C4-2B (cell line): ENCODE data around the gene CYP4F3.
"Not testable (repeated sequence)": the region's sequence is repeated elsewhere in the genome, so short reads cannot be mapped to it uniquely, and the experiment has no call there.

Experiments
- H3K27ac ChIP-seq: fragments of 450-650 bp; 2 replicates; pipeline ENCODE4 v1.5.1; 2017
- ZFX ChIP-seq: fragments of 450-650 bp; IDR thresholded peaks from 2 replicates; pipeline ENCODE4 v1.6.1; 2017
- TF ChIP-seq, protein P1 (sequence below): fragments of 450-650 bp; conservative IDR thresholded peaks from 2 replicates; pipeline ENCODE4 v1.5.1; 2017; ENCODE audit warnings: mild to moderate bottlenecking

CYP4F3 gene

DNA sequence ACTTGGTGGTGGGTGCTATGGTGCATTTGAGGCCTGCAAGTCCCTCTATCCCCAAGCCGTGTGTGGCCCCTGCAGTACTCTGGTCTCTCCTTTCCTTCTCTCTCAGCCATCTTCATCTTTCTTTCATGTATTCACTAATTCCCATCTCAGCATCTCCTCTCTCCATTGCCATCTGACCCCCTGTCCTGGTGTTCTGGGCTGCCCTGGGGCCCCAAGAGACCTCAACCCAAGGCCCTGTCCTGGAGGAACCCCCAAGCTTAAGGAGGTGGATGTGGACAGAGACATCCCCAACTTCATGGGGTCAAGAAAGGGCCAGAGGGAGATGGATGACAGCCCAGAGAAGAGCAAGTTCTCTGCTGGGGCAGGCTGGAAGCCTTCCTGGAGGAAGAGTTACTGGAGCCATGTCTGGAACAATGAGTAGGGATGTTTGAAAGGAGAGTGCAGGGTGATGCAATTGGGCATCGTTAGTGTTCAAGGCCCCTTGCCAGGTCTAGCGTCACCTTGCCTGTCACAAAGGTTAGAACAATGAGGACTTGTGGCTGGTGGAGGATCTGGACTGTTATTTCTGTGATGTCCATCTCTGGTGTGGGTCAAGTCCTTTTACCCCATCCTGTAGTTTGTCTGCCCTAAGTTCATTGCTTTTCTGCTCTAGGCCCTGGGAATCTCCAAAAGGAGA is 3.5 kb downstream of the CYP4F3 start:
- no peak overlapping the region for H3K27ac ChIP-seq
- no peak for TF ChIP-seq ZFX
- TF ChIP-seq, protein P1, sequence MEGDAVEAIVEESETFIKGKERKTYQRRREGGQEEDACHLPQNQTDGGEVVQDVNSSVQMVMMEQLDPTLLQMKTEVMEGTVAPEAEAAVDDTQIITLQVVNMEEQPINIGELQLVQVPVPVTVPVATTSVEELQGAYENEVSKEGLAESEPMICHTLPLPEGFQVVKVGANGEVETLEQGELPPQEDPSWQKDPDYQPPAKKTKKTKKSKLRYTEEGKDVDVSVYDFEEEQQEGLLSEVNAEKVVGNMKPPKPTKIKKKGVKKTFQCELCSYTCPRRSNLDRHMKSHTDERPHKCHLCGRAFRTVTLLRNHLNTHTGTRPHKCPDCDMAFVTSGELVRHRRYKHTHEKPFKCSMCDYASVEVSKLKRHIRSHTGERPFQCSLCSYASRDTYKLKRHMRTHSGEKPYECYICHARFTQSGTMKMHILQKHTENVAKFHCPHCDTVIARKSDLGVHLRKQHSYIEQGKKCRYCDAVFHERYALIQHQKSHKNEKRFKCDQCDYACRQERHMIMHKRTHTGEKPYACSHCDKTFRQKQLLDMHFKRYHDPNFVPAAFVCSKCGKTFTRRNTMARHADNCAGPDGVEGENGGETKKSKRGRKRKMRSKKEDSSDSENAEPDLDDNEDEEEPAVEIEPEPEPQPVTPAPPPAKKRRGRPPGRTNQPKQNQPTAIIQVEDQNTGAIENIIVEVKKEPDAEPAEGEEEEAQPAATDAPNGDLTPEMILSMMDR, result no peak

DNA sequence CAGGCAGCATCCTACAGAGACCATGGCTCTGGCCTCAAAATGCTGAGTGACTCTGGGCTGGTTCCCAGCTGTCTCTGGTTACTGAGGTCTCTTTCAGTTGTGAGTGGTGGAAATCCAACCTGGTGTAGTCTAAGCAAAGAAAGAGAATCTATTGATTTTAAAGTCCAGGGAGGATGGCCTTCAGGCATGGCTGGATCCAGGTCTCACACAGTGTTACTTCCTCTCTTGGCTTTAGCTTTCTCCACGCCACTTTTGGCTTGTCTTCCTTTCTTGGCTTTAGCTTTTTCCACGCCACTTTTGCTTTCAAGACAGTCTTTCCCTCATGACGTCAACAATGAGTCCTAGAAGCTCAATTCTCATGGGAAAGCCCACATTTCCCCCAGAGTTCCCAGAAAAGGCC is 4.1 kb downstream of the CYP4F3 start:
- TF ChIP-seq, protein P1, result no peak
- no peak for TF ChIP-seq ZFX
- H3K27ac ChIP-seq, result no peak overlapping the region

DNA sequence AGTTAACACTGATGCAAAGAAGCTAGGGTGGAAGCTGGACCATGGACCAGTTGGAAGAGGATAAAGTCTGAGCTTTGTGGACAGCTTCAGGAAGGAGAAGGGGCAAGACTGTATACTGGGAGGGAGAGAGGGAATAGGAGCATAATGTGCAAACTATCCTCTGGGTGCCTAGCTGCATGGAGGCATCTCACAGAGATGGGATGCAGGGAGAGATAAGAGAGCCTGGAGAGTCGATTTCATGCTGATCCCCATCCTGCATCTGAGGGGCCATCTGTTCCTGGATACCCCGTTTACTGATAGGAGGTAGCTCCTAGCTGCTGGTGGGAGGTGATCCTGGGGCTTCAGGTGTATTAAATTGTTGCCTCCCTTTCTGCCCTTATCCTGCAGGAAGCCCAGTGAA is 8.8 kb downstream of the CYP4F3 start:
- TF ChIP-seq ZFX, result no peak
- TF ChIP-seq, protein P1, result no peak
- no peak overlapping the region for H3K27ac ChIP-seq

DNA sequence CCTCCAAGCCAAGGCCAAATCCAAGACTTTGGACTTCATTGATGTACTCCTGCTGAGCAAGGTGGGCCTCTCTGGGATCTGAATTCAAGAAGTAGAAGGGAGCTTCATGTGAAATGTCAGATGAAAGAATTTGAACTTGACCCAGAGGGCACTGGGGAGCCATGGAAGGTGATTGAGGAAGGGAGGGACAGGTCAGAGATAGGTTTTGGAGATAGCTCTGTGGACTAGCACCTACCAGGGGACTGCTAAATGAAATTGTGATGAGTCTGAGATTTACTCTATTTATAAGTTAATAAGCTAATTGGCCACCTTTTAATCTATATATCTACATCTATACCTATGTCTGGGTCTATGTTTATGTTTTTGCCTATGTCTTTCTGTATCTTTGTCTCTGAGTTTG is 9.4 kb downstream of the CYP4F3 start:
- not testable (repeated sequence) for H3K27ac ChIP-seq

DNA sequence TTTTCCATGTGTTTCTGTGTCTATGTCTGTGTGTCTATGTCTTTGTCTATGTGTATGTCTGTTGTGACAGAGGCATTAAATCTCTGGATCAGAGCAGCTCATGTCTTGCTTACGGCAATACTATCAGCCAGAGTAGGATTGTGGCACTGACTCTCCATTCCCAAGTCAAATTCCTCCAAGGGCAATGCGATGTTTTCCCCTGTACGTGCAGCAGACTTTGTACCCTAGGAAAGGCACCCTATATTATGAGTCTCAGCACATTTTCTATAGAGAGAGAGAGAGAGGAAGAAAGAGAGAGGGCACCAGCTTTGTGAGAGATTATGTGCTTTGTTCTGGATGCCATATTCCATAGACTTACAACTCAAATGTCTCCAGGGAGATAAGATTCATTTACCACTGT is 11.1 kb downstream of the CYP4F3 start:
- no peak overlapping the region for H3K27ac ChIP-seq
- no peak for TF ChIP-seq ZFX
- TF ChIP-seq, protein P1, result no peak

DNA sequence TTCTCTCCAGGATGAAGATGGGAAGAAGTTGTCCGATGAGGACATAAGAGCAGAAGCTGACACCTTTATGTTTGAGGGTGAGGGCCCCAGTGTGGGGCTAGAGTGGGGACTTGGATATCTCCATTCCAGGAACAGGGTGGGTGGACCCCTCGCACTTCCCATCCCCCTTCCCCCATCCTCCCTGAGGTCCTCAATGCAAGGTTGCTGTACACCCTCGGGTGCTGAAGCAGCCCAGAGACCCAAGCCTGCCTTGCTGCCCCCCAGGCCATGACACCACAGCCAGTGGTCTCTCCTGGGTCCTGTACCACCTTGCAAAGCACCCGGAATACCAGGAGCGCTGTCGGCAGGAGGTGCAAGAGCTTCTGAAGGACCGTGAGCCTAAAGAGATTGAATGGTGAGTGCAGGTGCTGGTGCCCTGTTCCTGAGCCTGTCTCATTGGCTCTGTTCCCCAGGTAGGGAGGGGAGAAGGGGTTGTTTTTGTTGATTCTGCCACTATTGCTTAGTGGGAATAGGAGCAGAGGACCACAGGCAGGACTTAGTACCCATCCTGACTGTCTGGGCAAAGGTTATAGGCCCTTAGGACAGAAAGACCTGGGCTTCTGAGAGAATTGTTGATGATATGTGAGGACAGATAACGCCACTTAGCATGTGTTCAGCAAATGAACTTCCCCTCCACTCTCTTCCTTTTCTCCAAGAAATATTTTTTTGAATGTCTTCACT is 12.0 kb downstream of the CYP4F3 start:
- TF ChIP-seq, protein P1, result no peak
- no peak for TF ChIP-seq ZFX

DNA sequence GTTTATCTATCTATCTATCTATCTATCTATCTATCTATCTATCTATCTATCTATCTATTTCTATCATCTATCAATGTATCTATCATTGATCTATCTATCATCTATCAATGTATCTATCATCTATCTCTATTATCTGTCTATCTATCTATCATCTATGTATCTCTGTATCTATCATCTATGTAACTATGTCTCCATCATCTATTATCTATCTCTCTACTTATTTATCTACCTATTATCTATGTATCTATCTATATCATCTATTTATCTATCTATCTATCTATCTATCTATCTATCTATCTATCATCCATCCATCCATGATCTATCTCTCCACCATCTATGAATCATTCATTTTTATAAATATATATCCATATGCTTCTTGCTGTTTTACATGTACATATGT is 15.8 kb downstream of the CYP4F3 start:
- H3K27ac ChIP-seq, result no peak overlapping the region
- TF ChIP-seq, protein P1, result no peak
- no peak for TF ChIP-seq ZFX

More for the DNA sequence above, 12.0 kb downstream of the CYP4F3 start:
- H3K27ac ChIP-seq, result no peak overlapping the region

DNA sequence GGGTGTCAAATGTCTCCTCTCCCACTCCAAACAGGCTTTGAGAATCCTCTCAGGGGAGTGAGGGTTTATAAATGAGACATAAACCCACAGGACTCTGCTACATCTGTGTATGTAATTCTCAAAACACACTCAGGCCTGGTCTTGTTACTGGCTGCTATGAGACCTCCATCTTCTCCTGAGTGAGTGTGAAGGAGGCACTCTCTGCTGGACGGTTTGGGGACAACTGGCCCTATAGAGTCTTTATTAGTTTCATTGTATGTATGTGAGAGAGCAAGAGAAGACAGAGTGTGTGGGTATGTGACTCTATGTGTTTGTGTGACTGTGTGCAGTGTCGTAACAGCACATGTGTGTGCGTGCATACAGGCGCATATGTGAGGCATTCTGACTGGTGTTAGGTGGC is 22.6 kb downstream of the CYP4F3 start:
- TF ChIP-seq, protein P1, result no peak
- no peak overlapping the region for H3K27ac ChIP-seq
